ENCODE measurements around the gene CHRM2.

Gene CHRM2

DNA sequence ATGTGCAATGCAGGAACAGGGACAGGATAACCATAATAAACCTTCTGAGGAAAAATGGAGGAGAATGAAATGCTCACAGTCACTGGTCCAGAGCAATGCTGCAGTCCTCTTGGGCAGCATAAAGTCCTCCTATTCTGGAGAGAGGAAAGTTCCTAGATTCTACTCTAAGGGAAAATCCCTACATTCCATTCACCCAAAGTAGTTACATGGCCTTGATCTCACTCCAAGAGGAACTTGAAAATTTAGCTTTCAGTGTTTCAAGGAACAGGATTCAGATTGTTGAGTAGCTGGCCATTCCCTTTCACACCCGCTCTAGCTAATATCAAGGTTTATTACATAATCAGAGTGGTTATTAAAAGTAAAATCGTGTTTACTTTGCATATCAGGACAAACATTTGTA is 168.3 kb downstream of the CHRM2 start:
- DNase-seq, result no peak

DNA sequence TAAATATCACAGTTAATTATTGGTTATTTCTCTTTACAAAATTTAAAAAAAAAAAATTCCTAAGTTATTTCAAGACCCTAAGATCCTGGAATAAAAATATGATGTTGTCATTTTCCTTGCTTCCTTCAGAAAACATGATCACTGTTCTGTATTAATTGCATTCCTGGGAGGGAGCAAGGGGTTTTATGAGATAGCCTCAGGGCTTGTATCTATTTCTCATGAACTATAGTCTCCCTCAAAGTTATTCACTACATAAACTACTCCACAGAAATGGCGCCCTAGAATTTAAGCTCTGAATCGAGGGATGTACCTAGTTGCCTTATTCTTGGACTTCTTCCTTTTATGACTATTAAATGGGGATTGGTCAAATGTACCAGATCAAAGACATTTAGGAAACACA is 170.3 kb downstream of the CHRM2 start:
- no peak for DNase-seq

DNA sequence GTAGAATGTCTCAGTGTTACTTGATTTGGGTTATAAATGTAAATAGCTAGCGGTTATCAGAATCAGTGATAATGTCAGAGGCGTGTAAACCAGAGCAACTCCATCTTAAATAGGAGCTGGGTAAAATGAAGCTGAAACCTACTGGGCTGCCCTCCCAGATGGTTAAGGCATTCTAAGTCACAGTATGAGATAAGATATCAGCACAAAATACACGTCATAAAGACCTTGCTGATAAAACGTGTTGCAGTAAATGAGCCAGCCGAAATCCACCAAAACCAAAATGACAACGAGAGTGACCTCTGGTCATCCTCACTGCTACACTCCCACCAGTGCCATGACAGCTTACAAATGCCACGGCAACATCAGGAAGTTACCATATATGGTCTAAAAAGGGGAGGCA is 172.3 kb downstream of the CHRM2 start:
- DNase-seq, result no peak

DNA sequence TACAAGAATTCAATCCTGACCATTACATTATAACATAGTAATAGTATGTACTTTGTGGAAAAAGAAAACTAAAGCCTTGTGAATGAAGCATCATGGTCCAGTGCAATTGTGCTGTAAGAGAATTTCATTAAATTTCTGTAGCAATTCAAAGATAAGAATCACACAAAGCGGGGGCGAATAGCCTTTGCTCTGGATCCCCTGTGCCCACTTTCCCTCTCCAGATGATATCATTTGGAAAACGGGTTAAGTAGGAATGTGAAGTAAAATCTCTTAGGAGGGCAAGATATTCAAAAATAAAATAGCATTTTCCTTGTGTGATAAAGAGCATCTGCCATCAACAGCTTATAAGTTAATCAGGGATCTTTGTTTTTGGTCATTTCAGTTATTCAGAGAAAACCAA is 177.1 kb downstream of the CHRM2 start:
- no peak for DNase-seq

DNA sequence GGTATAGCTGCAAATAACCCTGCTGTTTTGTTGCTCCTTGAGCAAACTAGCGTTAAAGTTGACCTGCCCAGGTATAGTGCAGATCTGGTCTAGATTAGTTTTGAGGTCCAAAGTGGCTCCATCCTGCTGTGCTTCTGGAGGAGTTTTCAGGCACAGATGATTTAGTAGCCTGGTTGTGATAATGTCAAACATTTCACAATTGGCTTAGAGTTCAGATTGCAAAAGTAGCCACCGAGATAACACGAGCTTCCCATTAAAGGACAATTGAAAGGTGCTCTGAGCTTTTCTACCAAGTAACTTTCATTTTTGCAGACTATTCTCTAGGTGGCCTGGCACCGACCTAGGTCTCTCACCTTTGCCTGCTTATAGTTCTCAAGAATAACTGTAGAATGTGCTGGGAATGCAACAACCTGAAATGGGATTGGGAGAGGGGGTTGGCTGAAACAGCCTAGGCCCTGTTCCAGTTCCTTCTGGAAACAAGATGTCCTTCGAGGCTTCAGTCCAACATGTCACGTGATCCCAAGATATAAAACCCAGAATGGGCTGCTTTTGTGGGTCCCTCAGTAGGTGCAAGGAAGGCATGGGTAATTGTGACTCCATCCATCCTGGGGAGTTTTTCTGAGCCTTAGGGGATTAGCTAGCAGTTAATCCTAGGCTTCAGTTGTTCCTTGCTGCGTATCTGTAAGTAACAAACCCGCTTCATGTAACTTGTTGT is 201.0 kb downstream of the CHRM2 start:
- DNase-seq, result no peak

All from COR-L47 (cell line).